GM12865 (cell line): ENCODE measurements around the gene IAPP.
"Not testable (repeated sequence)": the region's sequence is repeated elsewhere in the genome, so short reads cannot be mapped to it uniquely, and the experiment has no call there.

Source experiments
- DNase-seq: peaks from one replicate; pipeline ENCODE4 v3.0.0; 2010; ENCODE audit warnings: low read depth
- H3K4me3 ChIP-seq: 2 replicates; pipeline ENCODE4 v1.5.1; 2011; ENCODE audit warnings: mild to moderate bottlenecking, low read depth, low read length, control low read depth
- TF ChIP-seq, protein P1 (sequence below): IDR thresholded peaks from 2 replicates; pipeline ENCODE4 v1.5.1; 2011; ENCODE audit warnings: low read length, control low read depth, low read depth, inconsistent platforms; ENCODE audit not compliant: insufficient read depth; ENCODE audit errors: missing control alignments

The IAPP gene

DNA sequence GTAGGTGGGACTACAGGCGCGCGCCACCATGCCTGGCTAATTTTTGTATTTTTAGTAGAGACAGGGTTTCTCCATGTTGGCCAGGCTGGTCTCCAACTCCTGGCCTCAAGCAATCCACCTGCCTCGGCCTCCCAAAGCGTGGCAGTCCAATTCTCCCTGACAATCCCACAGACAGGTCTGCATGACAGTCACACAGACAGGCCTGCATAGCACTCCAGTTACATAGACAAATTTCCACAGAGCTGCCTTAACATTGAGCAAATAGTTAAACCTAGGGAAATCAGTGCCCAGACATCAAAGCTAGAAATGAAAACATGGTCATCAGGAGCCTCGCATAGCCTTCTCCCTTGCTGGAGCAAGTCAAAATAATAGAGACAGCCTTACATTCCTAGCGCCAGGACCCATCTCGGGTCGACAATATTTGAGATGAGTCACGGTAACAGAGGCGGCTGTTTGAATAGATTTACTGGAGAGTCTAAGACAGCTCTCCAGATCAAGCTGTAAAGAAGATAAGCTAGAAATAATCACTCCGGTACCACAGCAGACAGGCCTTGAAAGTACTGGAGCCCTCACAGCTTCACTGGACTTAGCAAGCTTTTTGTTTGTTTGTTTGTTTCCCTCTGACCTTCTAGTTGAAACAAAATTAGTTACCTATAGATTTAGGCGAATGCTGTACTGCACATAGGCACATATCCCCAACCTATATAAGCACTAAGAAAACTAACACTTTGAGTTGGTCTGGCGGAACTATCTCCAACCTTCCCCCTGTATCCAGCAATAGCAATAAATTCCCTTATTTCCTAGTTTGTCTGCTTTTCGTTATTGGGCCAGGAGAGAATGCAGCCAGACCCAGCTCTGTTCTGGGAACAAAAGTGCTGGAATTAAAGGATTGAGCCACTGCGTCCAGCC, 40.9 kb downstream of the IAPP start:
- DNase-seq, result no peak
- TF ChIP-seq, protein P1, sequence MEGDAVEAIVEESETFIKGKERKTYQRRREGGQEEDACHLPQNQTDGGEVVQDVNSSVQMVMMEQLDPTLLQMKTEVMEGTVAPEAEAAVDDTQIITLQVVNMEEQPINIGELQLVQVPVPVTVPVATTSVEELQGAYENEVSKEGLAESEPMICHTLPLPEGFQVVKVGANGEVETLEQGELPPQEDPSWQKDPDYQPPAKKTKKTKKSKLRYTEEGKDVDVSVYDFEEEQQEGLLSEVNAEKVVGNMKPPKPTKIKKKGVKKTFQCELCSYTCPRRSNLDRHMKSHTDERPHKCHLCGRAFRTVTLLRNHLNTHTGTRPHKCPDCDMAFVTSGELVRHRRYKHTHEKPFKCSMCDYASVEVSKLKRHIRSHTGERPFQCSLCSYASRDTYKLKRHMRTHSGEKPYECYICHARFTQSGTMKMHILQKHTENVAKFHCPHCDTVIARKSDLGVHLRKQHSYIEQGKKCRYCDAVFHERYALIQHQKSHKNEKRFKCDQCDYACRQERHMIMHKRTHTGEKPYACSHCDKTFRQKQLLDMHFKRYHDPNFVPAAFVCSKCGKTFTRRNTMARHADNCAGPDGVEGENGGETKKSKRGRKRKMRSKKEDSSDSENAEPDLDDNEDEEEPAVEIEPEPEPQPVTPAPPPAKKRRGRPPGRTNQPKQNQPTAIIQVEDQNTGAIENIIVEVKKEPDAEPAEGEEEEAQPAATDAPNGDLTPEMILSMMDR, result no peak
- no peak overlapping the region for H3K4me3 ChIP-seq

DNA sequence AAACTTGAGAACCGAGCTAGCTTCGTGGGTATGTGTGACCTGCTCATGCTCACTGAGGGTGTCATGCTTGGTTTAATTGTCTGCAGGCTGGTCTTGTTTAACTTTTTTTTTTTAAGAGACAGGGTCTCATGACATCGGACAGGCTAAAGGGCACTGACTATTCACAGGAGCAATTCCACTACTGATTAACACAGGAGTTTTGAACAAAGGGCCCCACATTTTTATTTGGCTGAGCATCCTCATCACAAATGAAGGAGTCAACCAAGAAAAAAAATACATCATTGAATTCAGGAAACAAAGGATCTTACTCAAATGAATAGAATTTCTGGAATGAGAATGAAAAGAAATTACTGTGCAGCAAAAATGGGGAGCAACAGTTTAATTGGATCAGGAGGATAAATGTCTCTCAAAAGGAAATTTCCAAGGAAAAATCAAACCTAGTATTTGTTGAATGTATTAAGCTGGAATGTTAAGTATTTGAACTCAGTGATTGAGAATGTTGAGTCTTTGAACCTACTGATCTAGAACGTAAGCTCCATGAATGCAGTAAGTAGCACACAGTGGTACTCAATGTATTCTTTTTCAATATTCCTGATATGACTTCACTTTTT, 43.9 kb downstream of the IAPP start:
- no peak for DNase-seq
- TF ChIP-seq, protein P1, result no peak

DNA sequence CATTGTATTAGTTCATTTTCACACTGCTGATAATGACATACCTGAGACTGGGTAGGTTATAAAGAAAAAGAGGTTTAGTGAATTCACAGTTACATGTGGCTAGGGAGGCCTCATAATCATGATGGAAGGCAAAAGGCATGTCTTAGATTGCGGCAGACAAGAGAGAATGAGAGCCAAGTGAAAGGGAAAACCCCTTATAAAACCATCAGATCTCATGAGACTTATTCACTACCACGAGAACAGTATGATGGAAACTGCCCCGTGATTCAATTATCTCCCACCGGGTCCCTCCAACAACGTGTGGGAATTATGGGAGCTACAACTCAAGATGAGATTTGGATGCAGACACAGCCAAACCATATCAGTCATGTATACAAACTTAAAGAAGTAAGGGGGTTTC, 45.7 kb downstream of the IAPP start:
- not testable (repeated sequence) for DNase-seq, H3K4me3 ChIP-seq

More for the DNA sequence above, 43.9 kb downstream of the IAPP start:
- no peak overlapping the region for H3K4me3 ChIP-seq

DNA sequence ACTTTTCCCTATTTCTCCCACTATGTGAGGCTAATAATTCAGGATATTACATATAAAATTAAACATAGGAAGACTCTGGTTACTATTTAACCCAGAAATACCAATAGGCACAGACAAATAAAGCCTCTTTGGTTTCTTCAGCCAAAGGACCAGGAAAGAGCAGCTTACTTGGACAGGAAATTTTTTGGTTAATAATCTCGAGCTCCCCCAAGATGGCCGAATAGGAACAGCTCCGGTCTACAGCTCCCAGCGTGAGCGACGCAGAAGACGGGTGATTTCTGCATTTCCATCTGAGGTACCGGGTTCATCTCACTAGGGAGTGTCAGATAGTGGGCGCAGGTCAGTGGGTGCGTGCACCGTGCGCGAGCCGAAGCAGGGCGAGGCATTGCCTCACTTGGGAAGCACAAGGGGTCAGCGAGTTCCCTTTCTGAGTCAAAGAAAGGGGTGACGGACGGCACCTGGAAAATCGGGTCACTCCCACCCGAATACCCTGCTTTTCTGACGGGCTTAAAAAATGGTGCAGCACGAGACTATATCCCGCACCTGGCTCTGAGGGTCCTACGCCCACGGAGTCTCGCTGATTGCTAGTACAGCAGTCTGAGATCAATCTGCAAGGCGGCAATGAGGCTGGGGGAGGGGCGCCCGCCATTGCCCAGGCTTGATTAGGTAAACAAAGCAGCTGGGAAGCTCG, 46.5 kb downstream of the IAPP start:
- DNase-seq, H3K4me3 ChIP-seq: not testable (repeated sequence)

- DNase-seq, result no peak
- TF ChIP-seq, protein P1, result no peak
- H3K4me3 ChIP-seq, result no peak overlapping the region
These were observed 55.5 kb downstream of the IAPP start for GRCh38 chr12:21428241-21428640.
